Measurements from ENCODE around the gene FANCE. TPM values are rescaled to one million over a fixed set of nuclear protein-coding genes. Genes with fewer than 3 reads are reported as not detected.
"Not testable (repeated sequence)": the region's sequence is repeated elsewhere in the genome, so short reads cannot be mapped to it uniquely, and the experiment has no call there.

Gene FANCE
- total RNA-seq, 1 donor from 2014 or later: 3.4 TPM

DNA sequence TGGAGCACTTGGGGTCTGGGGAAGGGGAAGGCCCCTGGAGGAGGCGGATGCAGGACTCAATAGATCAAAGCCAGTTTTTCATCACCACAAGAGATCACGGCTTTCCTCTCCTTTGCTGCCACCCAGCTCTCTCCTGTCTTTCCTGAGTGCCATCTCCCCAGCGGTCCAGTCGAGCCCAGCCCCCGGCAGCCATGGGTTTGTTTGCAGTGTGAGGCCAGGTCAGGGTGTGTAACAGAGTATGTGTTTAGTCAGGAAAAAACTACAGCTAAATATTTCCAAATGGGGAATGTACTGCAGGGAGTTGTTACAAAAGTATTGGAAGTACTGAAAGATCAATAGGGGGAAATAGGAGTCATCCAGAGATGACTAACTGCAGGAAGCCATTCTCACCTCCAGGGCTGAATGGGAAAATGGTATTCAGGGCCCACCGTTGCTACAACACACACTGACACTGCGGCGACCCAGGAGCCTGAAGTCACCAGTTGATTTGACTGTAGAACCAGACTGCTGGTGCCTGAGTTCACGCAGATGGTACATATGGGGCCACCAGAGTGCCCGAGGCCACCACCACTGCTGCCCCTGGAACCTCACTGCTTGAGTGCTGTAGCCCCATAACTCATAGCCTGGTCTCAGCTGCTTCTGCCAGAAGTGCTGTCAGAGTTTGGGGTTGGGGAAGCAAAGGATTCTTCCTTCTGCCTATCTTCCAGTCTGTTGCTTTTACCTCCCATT lies 23.6 kb upstream of the FANCE start:
- ATAC-seq (ENCODE audit: poor library complexity) (no peak), DNase-seq (no peak)
- intact Hi-C loops (cut with DNase I): no loop called here

DNA sequence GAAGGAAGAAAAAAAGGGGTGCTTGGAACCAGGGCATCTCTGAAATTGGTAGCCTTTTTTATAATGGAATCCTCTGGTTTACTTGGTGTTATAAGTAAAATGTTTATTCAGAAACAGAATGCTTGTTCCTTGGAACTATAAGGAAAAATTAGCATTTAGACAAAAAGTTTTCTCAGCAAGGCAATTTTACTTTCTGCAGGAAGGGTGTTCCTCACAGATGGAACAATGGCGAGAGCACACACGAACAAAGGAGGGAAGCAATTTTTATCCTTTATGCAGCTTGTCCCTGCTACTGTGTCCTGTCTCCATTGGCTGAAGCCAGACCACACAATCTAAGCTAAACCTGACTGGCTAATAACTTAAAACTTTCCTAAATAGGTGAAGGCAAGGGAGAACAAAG lies 22.7 kb upstream of the FANCE start:
- no peak for ATAC-seq (ENCODE audit: poor library complexity)

DNA sequence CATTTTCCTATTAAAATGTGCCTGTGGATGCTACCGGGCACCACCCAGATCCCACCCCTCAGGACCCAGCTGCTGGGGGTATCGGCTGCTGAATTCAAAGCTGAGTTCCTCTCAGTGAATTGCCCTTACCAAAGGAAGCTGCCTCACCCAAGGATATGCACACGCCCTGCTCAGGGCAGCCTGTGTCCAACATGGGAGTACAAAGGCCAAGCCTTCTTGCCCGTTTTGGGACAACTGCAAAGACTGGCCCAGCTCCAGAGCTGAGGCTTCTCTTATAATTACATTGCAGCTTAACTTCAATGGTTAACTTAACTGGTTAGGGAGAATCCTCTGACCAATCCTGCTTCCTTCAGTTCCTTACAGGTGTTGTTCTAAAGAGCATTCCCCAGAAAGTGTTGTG lies 19.8 kb upstream of the FANCE start:
- ATAC-seq (ENCODE audit: poor library complexity) (no peak), DNase-seq (no peak)
- intact Hi-C loops (cut with DNase I): no loop called here

More for the DNA sequence above, 22.7 kb upstream of the FANCE start:
- intact Hi-C loops (cut with DNase I): no loop called here
- DNase-seq: no peak

DNA sequence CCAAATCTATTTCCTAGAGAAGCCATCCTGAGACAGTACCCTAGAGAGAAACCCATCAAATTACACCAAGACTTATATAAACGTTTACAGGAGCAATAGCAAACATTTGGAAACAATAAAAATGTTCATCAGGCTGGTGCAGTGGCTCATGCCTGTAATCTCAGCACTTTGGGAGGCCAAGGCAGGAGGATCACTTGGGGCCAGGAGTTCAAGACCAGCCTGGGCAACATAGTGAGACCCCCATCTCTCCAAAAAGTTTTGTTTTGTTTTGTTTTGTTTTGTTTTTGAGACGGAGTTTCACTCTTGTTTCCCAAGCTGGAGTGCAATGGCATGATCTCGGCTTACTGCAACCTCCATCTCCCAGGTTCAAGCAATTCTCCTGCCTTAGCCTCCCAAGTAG lies 19.4 kb upstream of the FANCE start:
- DNase-seq; ATAC-seq (ENCODE audit: poor library complexity); intact Hi-C loops (cut with DNase I): not testable (repeated sequence)

DNA sequence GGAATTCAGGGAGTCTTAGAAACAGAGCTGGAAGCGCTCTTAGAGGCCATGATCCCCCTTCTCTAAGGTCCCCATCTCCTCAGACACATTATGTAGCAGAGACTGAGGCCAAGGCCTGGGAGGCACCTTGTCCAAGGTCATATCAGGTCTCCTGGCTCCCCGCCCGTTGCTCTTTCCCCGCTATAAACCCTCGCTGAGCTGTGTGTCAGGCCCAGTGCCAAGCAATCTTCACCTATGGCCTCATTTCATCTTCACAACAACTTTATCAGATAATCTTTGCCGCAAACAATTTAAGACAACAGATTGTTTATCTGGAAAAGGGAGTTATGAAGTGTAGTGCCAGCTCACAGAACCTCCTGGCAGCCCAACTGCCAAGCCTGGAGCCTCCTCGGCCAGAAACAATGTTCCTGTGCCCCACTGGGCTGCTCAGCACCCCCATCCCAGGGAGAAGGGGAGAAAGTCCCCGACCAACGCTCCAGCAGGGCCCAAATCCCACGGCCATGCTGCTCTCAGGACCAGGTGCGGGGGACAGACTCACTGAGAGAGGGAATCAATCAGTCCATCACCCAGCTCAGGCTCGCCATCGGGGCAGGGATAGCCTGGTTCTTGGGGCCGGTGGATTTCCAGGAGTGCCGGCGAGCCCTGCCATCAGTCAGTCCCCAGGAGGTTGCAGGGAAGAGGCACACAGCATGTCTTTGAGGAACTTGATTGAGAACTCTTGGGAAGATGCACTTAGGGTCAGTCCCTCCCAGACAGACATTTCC lies 16.9 kb upstream of the FANCE start:
- intact Hi-C loops (cut with DNase I): no loop called here
- ATAC-seq (ENCODE audit: poor library complexity) (peak; percentile 82), DNase-seq (peak; percentile 71)

DNA sequence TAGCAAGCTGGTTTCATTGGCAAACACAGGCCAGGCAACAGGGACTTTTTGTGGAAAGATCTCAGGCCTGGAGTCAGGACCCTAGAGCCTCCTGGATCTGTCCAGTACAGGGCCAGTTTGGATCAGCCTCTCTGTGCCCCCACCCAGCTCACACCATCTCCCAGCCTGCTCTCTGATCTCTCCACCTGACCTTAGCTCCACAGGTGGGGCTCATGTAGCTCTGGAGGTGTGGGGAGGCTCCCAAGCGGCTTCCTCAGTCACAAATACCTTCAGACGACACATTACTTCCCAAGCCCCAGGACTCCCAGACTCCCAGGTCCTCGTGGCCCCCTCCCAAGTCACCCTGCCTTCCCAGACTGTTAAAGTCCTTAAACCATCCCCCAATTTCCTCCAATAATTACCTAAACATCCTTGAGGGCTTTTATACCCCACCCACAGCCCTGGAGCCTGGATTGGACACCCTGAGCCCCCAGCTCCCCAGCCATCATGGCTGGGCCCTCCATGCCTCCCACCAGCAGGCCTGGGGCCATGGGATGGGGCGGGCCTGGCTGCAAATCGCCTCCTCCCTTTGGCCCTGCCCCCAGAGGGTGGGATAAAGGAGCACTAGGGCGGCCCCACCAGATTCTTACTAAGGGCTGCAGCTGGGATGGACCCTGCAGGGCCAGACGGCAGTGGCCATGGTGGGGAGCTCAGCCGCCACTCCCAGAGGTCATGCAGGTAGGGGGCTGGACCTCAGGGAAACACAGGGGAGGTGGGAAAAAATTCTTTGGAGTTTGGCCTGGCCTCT lies 15.9 kb upstream of the FANCE start:
- DNase-seq (no peak), ATAC-seq (ENCODE audit: poor library complexity) (no peak)
- intact Hi-C loops (cut with DNase I): no loop called here

DNA sequence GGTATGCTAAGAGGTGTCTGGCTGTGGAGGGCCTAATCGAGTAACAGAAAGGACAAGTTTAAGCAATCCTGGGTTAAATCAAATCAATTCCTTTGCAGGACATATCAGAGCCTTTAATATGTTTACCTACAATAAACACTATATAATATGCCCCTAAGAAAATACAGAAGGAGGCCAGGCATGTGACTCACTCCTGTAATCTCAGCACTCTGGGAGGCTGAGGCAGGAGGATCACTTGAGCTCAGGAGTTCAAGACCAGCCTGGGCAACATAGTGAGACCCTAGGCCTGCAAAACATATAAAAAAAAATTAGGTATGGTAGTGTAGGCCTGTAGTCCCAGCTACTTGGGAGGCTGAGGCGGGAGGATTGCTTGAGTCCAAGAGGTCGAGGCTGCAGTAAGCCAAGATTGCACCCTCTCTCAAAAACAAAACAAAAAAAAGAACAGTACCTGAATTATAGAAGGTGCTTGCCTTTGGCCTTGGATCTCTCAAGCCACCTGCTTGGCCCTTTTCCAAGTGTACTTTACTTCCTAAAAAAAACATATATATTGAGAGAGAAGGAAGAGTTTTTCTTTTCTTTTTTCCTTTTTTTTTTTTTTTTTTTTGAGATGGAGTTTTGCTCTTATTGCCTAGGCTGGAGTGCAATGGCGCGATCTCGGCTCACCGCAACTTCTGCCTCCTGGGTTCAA lies 13.6 kb upstream of the FANCE start:
- intact Hi-C loops (cut with DNase I); ATAC-seq (ENCODE audit: poor library complexity); DNase-seq: not testable (repeated sequence)

DNA sequence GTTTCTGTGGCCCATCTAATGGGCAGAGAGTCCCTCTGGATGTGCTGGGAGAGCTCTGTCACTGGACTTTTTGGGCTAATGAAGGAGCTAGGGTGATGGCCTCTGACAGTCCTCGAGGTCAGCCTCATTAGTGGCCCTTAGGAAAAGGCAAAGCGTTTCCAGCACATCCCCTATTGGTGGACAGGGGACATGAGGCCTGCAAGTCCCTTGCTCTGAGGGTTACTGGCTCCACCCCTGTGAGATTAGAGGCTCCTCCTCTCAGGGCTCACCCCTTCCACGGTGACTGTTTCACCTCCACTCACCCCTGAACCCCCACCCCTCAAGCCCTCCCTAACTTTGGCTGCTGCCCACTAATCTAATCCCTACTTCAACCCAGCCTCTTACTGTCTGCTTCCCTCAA lies 12.8 kb upstream of the FANCE start:
- ATAC-seq (ENCODE audit: poor library complexity) (no peak), DNase-seq (no peak)
- intact Hi-C loops (cut with DNase I): no loop called here

DNA sequence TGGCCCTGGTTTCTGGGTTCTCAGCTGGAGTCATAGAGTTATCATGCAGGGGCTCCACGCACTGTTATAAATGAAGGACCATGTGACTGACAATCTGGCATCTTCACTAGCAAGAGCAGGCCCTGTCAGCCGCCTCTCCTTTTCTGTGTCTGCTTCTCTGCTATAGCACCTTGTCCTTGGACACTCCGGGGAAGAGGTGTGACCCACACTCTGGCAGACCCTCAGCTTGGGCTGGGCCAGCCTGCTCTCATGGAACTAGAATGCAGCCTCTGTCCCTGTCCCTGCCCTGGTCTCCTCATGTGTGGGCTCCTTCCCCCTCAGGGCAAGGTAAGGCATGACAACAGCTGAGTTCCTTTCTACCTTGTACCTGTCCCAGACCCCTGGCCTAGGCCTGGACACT lies 10.9 kb upstream of the FANCE start:
- intact Hi-C loops (cut with DNase I): no loop called here
- DNase-seq: no peak
- ATAC-seq (ENCODE audit: poor library complexity): peak; percentile 67

DNA sequence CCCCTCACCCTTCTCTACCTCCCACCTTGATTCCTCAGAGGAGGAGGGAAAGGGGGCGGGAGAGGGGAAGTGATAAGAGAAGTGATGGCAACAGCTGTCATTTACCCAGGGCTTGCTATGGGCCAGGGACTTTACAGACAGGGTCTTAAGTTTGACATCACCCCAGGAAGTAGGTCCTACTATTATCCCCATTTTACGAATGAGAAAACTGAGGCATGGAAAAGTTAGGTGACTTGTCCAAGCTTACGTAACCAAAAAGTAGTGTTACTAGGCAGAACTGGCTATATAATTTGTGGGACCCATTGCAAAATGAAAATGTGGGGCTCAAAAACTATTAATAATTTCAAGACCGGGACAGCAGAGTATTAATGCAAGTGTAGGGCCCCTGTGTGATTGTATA lies 10.5 kb upstream of the FANCE start:
- ATAC-seq (ENCODE audit: poor library complexity) (no peak), DNase-seq (no peak)
- intact Hi-C loops (cut with DNase I): no loop called here

DNA sequence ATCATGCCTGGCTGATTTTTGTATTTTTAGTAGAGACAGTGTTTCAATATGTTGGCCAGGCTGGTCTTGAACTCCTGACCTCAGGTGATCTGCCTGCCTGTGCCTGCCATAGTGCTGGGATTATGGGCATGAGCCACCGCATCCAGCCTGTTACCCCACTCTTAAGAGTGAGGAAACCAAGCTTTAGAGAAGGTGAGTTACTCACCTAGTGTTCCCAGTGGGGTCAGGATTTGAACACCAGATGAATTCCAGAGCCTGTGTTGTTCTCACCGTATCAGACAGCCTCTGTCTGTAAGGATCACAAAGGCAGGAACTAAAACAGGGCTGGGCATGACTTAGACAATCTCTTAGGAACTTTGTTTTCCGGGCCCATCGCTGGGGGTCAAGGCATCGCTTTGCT lies 9.4 kb upstream of the FANCE start:
- no peak for DNase-seq
- ATAC-seq (ENCODE audit: poor library complexity): no peak
- intact Hi-C loops (cut with DNase I): no loop called here

DNA sequence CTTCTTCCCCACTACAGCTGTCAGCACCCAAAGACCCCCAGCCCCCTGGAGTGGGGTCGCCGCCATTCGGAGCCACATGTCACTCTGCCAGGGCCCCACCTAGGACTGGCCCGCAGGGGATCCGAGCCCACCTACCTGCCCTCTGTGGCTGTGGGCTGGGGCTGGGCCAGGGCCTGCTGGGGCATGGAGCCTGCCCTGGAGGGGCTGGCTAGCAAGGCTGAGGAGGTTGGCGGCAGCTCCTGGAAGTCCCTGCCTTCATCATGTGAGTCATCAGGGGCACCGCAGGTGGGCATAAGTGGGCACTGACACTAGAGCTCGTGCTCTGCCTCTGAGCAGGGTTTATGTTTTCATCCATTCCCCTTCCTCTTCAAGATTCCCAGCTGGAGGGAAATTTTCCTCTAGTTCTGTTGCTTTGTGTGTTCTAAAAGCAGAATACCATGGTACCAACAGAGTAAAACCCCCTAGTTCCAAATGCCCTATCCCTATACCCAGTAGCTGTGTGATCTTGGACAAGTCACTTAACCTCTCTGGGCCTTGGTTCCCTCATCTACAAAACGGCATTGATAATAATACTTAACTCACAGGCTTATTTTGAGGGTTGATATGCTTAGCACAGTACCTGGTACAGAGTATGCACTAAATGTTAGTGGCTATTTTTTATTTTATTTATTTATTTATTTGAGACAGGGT lies 8.7 kb upstream of the FANCE start:
- no peak for DNase-seq
- intact Hi-C loops (cut with DNase I): no loop called here
- ATAC-seq (ENCODE audit: poor library complexity): no peak

DNA sequence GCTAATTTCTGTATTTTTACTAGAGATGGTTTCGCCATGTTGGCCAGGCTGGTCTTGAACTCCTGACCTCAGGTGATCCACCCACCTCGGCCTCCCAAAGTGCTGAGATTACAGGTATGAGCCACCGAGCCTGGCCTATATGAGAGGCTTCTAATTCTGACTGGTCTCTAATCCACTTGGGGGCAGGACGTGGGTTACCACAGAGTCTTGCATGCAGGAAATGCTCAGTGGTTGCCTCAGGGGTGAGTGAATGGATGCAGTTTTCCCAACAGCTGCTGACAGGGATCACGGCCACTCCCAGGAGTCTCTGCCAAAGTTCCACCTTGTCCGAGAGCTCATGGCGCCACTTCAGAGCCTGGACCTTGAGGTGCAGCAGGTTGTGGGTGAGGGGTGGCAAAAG lies 6.4 kb upstream of the FANCE start:
- intact Hi-C loops (cut with DNase I): no loop called here
- ATAC-seq (ENCODE audit: poor library complexity) (no peak), DNase-seq (no peak)

DNA sequence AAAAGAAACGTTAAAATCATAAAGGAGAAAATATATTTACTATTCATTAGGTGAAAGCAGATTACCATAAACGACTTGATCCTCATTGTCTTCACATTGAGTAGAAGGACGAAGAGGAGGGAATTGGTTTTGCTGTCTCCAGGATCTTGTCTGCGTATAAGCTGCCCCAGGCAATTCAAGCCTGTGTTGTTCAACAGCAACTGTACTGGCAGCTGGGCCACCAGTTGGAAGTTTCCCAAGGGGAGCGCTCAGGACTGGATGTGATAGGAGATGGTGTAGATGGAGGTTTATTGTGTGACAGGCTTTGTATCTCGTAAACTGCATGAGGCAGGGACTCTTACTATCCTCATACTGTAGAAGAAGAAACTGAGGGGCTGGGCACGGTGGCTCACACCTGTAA lies 3.9 kb upstream of the FANCE start:
- intact Hi-C loops (cut with DNase I): no loop called here
- ATAC-seq (ENCODE audit: poor library complexity): no peak
- no peak for DNase-seq

DNA sequence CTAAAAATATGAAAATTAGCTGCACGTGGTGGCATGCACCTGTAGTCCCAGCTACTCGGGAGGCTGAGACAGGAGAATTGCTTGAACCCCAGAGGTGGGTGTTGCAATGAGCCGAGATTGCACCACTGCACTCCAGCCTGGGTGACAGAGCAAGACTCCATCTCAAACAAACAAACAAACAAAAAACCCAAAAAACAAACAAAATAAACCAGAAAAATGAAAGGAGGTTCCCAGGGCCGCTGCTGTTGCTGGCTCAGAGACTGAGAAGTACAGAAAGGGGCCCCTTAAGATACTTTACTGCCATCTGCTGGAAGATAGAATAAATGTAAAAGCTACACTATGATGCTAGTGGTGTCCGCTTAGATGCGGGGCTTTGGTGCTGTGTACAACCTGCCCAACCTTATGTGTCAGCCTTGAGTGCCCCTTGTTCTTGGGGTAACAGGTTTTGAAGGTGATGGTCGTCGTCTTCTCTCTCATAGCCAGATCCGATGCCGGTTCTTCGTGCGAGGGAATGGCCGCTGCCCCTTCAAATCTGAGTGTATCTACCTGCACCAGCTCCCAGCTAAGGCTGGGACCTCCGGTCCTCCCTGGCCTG lies 2.8 kb upstream of the FANCE start:
- no peak for DNase-seq
- ATAC-seq (ENCODE audit: poor library complexity): peak; percentile 66
- intact Hi-C loops (cut with DNase I): loop anchor here (1.0 kb wide), 1 partner anchor 107 kb away; the partner anchor contains the start of gene PPARD

DNA sequence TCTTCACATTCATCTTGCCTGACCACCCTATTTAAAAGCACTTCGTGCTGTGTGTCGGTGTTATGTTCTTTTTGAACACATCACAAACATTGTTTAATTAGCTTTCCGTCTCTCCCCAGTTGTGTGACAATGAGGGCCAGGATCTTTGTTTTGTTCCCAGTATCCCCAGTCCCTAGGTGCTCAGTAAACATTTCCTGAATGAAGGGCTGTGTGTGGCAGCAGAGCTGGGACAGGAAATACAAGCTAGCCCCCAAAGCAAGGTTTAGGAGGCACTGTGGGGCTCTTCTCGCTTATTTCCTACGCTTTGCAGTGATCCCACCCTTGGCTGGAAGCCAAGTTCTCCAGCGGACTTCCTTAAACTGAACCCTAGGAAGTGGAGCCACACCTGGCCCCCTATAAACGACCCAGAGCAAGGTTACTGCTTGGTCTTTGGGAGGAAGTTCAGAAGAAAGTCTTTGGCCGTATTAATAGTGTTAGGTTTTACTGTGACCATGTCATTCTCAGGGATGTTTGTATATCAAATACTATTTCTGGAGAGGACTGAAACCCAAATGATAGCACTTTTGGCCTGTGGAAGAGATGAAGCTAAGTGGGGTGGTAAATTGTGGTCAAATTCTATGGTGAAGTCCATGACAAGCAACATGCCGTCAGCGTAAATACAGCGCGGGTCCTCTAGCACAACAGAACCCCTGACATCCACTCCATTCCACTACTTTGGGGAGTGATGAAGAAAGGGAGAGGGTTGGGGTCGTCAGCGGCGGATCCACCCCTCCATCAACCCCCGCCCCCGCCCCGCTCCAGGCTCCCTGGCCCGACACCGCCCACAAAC lies 570 bp upstream of the FANCE start:
- ATAC-seq (ENCODE audit: poor library complexity) (no peak), DNase-seq (no peak)
- intact Hi-C loops (cut with DNase I): no loop called here

DNA sequence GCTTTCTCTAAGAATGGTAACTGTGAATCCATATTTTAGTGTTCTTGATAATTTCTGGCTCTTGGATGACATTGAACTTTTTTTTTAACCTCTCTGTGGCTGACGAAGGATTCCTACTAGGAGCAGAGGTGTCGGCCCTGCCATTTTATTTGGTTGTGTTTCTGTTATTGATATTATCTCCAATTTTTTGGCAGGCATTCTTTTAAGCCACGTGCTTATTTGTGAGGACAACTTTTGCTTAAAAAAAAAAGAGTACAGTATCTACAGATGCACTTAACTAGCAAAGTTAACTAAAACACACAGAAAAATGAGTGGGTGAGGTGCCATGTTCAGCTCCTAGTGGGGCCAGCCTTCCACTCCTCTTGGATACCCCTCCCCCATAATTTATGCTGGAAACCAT lies 1.1 kb downstream of the FANCE start:
- ATAC-seq (ENCODE audit: poor library complexity): no peak
- no peak for DNase-seq
- intact Hi-C loops (cut with DNase I): no loop called here

All from Right ventricle myocardium superior (tissue), 1 donor.